KMS-11 (cell line): ENCODE data around the gene TBC1D8.

Experiments
- H2AFZ ChIP-seq: fragments of 200-600 bp; sonication (generic); 2 replicates; pipeline ENCODE4 v1.6.1; 2016; ENCODE audit warnings: antibody characterized with exemption, mixed run types, low read depth
- H3K27ac ChIP-seq: fragments of 200-600 bp; sonication (generic); 2 replicates; pipeline ENCODE4 v1.6.1; 2016; ENCODE audit warnings: mild to moderate bottlenecking, mixed run types
- H3K27me3 ChIP-seq: fragments of 200-600 bp; sonication (generic); 2 replicates; pipeline ENCODE4 v1.6.1; 2017; ENCODE audit warnings: mild to moderate bottlenecking, low read depth, mixed run types, moderate library complexity; ENCODE audit not compliant: insufficient read depth
- H3K36me3 ChIP-seq: fragments of 200-600 bp; sonication (generic); 2 replicates; pipeline ENCODE4 v1.6.1; 2017; ENCODE audit warnings: mild to moderate bottlenecking, mixed run types; ENCODE audit not compliant: insufficient read depth
- H3K4me1 ChIP-seq: fragments of 200-600 bp; sonication (generic); 2 replicates; pipeline ENCODE4 v1.6.1; 2016; ENCODE audit warnings: mild to moderate bottlenecking, low read depth, mixed run types; ENCODE audit not compliant: poor library complexity, severe bottlenecking
- H3K4me2 ChIP-seq: fragments of 200-600 bp; sonication (generic); 2 replicates; pipeline ENCODE4 v1.7.0; 2016; ENCODE audit warnings: mild to moderate bottlenecking, mixed run types
- H3K4me3 ChIP-seq: fragments of 200-600 bp; sonication (generic); IDR thresholded peaks from 2 replicates; pipeline ENCODE4 v1.6.1; 2017; ENCODE audit warnings: low read depth, low read length, mixed read lengths; ENCODE audit not compliant: insufficient read depth
- H3K79me2 ChIP-seq: fragments of 200-600 bp; sonication (generic); 2 replicates; pipeline ENCODE4 v1.6.1; 2016; ENCODE audit warnings: low read depth, mixed run types; ENCODE audit not compliant: insufficient read depth
- H3K9ac ChIP-seq: fragments of 200-600 bp; sonication (generic); 2 replicates; pipeline ENCODE4 v1.6.1; 2016; ENCODE audit warnings: mild to moderate bottlenecking, mixed run types
- H4K20me1 ChIP-seq: fragments of 200-600 bp; sonication (generic); 2 replicates; pipeline ENCODE4 v1.6.1; 2016; ENCODE audit warnings: mild to moderate bottlenecking, mixed run types; ENCODE audit not compliant: insufficient read depth
- TF ChIP-seq, protein P1 (sequence below): fragments of 200-600 bp; sonication (generic); conservative IDR thresholded peaks from 2 replicates; pipeline ENCODE4 v1.6.1; 2017; ENCODE audit warnings: low read depth, mild to moderate bottlenecking, antibody characterized with exemption, low read length, moderate library complexity, mixed read lengths

The TBC1D8 gene

GRCh38 chr2:101132202-101132601 is 19.0 kb downstream of the TBC1D8 start:
- Histone ChIP-seq H3K4me3 (no peak overlapping the region), H3K27me3 (no peaks in the 10 kb centered on the region), H3K79me2 (no peaks in the 10 kb centered on the region), H4K20me1 (no peaks in the 10 kb centered on the region), H3K4me2 (no peak overlapping the region), H3K9ac (no peak overlapping the region), H3K27ac (no peak overlapping the region), H2AFZ (no peak overlapping the region), H3K4me1 (no peaks in the 10 kb centered on the region), H3K36me3 (no peaks in the 10 kb centered on the region)
- TF ChIP-seq, protein P1, sequence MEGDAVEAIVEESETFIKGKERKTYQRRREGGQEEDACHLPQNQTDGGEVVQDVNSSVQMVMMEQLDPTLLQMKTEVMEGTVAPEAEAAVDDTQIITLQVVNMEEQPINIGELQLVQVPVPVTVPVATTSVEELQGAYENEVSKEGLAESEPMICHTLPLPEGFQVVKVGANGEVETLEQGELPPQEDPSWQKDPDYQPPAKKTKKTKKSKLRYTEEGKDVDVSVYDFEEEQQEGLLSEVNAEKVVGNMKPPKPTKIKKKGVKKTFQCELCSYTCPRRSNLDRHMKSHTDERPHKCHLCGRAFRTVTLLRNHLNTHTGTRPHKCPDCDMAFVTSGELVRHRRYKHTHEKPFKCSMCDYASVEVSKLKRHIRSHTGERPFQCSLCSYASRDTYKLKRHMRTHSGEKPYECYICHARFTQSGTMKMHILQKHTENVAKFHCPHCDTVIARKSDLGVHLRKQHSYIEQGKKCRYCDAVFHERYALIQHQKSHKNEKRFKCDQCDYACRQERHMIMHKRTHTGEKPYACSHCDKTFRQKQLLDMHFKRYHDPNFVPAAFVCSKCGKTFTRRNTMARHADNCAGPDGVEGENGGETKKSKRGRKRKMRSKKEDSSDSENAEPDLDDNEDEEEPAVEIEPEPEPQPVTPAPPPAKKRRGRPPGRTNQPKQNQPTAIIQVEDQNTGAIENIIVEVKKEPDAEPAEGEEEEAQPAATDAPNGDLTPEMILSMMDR: no peak

- Histone ChIP-seq H3K27me3 (no peaks in the 10 kb centered on the region), H3K4me3 (no peak overlapping the region), H3K4me2 (no peak overlapping the region), H3K9ac (no peak overlapping the region), H3K27ac (no peak overlapping the region), H3K36me3 (no peaks in the 10 kb centered on the region), H4K20me1 (no peaks in the 10 kb centered on the region), H3K79me2 (no peaks in the 10 kb centered on the region), H2AFZ (no peak overlapping the region), H3K4me1 (no peaks in the 10 kb centered on the region)
- TF ChIP-seq, protein P1: no peak
Observed at GRCh38 chr2:101130081-101130480, 21.1 kb downstream of the TBC1D8 start.

DNA sequence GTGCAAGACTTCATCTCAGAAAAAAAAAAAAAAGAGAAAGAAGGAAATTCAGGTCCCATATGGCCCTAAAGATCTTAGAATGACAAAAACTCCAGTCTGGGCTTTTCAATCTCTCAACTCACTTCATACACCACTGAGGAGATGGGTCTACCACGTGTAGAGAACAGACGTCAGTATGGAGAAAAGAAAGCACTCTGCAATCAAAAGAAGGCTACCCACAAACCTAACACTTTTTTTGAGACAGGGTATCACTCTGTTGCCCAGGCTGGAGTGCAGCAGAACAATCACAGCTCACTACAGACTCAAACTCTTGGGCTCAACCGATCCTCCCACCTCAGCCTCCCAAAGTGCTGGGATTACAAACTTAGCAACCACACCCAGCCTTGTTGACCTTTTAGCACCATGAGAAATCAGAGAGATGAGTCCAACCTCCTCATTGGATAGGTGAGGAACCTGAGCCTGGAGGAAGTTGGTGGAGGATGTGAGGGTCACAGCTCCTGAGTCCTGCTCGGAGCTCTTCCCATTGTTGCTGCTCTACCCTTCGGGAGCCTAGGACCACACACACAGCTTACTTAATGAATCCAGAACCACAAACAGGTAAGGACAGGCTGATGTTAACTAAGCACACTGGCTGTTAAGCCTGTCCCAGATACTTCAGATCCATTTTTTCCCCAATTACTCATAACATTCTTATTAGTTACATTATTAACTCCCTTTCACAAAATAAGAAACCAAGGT is 23.7 kb downstream of the TBC1D8 start:
- Histone ChIP-seq H3K27me3 (no peaks in the 10 kb centered on the region), H3K4me2 (no peak overlapping the region), H3K4me1 (no peaks in the 10 kb centered on the region), H3K9ac (no peak overlapping the region), H3K4me3 (no peak overlapping the region), H3K36me3 (no peaks in the 10 kb centered on the region), H3K79me2 (no peaks in the 10 kb centered on the region), H3K27ac (no peak overlapping the region), H2AFZ (no peak overlapping the region), H4K20me1 (no peaks in the 10 kb centered on the region)
- TF ChIP-seq, protein P1: no peak

DNA sequence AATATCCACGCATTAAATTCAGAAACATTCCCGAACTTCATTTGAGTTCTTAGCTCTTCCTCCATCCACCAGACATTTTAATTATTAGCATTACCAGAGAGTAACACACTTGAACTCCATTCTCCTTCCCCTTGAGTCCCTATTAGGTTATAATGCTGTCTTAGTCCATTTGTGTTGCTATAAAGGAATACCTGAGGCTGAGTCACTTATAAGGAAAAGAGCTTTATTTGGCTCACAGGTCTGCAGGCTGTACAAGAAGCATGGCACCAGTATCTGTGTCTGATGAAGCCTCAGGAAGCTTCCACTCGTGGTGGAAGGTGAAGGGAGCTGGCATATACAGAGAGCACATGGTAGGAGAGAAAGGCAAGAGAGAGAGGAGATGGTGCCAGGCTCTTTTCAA is 25.4 kb downstream of the TBC1D8 start:
- Histone ChIP-seq H4K20me1 (no peaks in the 10 kb centered on the region), H2AFZ (no peak overlapping the region), H3K27ac (no peak overlapping the region), H3K4me3 (no peak overlapping the region), H3K79me2 (no peaks in the 10 kb centered on the region), H3K4me2 (no peak overlapping the region), H3K4me1 (no peaks in the 10 kb centered on the region), H3K36me3 (no peaks in the 10 kb centered on the region), H3K9ac (no peak overlapping the region), H3K27me3 (no peaks in the 10 kb centered on the region)
- TF ChIP-seq, protein P1: no peak
